Stomach (tissue), 4 donors: ENCODE data around the gene ARL11.

Source experiments
- CTCF ChIP-seq, 7 experiments: fragments of 450-650 bp in 4 of 7; fragments of 200-600 bp in 3 of 7; sonication (generic) in 3 of 7; IDR thresholded peaks; one replicate each; pipeline ENCODE4 v1.5.1; 2016 to 2019; ENCODE audit warnings: antibody characterized with exemption in 7 of 7, control low read depth in 2 of 7, mild to moderate bottlenecking in 1 of 7
- POLR2A ChIP-seq, 4 donors: fragments of 450-650 bp; IDR thresholded peaks; one replicate each; pipeline ENCODE4 v1.6.1; 2016; ENCODE audit warnings: antibody characterized with exemption in 4 of 4, control low read depth in 2 of 4, mild to moderate bottlenecking in 1 of 4, moderate library complexity in 1 of 4

GRCh38 chr13:49596221-49596620 is 32.1 kb upstream of the ARL11 start:
- TF ChIP-seq POLR2A (IDR thresholded peaks at IDR 0.05) (no peak), CTCF (IDR thresholded peaks at IDR 0.05) (no peak)
